Dedifferentiated amniotic fluid mesenchymal stem cell (primary cell): Measurements from ENCODE around the gene MON2.
A peak's percentile ranks its signal among the peaks of the same experiment; 100 is the strongest.

Source experiments
- DNase-seq: peaks from one replicate; pipeline ENCODE4 v3.0.0-alpha.2; 2016; ENCODE audit errors: extremely low spot score

Gene MON2

GRCh38 chr12:62613081-62613480, 146.5 kb downstream of the MON2 start:
- no peak for DNase-seq

GRCh38 chr12:62618319-62618718, 151.7 kb downstream of the MON2 start:
- DNase-seq: no peak

DNA sequence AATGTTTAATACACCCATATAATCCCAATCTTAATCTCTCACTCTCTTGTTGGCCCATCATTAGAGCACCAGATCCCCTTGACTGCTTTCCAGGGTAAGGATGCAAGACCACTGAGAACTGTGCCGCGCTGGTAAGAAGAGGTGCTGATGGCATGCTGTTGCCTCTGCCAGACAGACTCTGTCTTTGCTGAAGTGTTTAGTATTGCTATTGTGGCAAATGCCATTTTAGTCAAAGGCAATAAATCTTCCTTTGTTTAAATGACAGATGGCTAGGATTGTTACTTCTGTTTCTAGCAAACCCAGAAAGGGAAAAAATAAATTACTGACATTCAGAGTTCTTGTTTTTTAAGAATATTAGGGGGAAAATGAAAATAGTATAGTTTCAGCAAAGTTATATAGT, 152.3 kb downstream of the MON2 start:
- DNase-seq: no peak

- no peak for DNase-seq
Measured at GRCh38 chr12:62621101-62621638, 154.5 kb downstream of the MON2 start.

DNA sequence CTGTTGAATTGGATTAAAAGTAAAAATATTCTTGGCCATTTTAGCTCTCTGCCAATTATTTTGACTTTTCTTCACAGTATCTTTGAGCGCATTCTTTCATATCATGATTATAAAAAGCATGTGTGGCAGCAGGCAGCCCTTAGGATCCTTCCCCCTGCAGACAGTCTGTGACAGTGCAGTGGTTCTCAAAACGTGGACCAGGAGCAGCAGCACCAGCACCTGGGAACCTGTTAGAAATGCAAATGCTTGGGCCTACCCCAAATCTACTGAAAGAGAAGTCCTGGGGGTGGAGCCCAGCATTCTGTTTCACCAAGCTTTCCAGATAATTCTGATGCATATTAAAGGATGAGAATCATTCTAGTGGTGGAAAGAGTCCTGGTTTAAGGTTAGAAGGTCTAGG, 155.6 kb downstream of the MON2 start:
- no peak for DNase-seq

DNA sequence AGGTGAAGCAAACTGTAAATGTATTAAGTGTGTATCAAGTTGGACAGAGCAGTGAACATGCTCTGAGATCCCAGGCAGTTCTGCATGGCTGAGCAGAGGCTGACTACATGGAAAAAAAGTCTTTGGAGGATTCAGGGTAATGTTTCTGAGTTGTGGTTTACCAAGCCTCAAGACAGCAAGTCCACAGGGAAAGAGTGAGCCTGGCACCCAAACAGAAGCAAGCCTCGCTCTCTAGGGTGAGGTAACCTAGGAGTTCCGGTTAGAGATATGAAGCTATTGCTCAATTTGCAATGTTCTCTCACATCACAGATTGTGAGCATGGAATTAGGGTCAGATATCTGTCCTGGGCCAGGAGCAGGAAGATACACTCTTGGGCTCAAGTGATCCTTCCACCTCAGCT, 158.6 kb downstream of the MON2 start:
- peak; percentile 31 for DNase-seq

DNA sequence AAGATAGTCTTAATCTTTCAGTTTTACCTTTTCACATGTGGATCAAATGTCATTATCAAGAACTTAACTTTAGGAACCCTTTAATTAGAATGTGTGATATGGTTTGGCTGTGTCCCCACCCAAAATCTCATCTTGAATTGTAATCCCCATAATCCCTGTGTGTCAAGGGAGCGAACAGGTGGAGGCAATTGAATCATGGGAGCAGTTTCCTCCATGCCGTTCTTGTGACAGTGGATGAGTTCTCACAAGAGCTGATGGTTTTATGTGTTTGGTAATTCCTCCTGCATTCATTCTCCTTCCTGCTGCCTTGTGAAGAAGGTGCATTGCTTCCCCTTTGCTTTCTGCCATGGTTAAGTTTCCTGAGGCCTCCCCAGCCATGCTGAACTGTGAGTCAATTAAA, 160.6 kb downstream of the MON2 start:
- DNase-seq: no peak

DNA sequence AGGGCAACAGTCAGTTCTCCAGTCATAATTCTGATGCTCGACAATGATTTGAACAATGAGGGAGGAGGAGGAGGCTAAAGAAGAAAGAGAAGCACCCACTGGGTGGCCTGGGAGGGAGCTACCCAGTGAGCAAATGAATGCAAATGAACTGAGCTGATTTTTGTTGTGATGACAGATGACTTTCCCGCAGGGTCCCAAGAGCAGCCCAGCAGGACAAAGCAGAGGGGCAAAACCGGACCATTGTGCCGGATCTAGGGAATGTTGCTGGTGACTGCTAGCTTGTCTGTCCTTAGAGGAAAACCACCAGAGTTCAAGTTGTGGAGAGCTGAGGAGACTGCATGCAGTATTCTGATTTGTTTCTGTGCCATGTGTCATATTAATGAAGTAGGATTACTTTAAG, 162.8 kb downstream of the MON2 start:
- no peak for DNase-seq

GRCh38 chr12:62629971-62630739, 163.5 kb downstream of the MON2 start:
- DNase-seq: no peak

DNA sequence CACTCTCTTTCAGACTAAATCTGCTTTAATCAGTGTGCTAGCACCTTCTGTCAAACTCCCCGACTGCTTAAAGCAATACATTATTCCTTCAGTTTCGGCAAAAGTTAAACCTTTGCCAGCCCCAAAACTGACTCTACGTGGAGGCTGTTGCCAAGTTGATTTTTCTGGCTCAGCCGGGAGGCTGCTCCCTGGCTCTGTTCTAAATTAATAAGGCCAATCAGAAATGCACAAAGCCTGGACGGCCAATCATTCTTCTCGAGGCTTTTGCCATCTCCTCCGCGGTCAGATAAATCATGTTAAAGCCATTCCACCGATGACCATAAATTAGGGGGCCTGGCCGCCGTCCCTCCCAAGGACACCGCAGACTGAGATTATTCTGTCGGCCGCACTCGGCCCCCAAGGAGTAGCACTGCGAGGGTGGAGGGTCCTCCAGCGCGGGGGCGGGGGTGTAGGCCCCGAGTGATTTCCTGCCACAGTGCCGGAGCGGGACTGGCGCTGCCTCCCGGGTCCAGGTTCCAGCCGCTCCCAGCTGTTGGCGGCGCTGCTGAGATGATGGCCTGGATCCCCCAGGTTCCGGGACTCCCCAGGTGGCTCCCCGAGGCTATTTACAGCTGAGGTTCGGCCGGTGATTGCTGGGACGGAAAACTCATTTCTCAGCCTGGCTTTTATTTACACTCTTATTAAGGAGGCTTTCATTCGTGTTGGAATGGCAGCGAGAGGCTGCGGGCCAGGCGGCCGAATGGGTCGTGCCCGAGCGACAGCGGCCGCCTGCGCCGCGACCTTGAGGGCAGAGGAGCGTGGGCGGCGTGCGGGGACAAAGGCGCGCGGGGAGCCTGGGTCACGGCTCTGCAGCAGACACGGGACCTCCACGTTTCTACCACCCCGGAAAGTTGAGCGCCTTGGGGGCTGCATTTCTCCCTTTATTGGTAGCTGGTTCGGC, 165.1 kb downstream of the MON2 start:
- DNase-seq: peak; percentile 84

DNA sequence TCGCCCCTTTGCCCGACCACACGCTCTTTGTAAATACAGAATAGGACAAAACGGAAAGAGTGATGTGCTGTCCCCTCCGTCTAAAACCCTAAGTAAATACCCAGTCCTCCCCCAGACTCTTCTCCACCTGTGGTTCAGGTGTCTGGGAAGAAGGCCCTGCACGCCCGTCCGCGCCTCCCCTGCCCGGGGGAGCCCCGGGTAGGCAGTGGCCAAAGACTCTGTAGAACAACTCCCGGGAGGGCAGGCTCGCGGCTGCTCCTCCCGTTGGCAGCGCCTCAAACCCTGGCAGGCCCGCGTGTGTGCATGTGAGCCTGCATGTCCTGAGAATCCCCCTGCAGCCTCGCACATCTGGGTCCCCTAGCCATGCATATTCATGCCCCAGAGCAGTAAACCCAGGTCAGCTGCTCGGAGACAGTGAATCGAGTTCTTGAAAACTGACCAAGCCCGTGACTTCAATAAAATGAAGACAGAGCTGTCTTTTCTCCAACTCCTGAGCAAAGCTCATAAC, 165.8 kb downstream of the MON2 start:
- no peak for DNase-seq

DNA sequence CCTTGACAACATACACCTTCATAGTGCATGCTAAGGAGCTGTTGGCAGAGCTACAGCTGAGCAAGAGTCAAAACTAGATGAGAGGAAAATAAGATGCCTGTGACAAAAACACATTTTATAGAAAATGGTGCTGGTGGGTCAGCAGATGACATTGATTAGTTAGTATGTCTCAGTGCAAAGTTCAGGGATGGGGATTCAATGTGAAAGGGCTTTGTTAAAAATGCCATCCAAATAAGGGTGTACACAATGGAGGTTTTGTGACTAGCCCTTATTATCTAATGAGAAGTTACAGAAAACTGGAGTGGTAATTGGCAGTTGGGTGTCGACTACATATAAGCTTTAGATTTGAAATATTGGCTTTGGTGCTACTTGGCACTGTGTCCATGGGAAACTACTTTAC, 169.0 kb downstream of the MON2 start:
- no peak for DNase-seq

GRCh38 chr12:62637679-62638078, 171.1 kb downstream of the MON2 start:
- DNase-seq: no peak

- DNase-seq: no peak
Measured at GRCh38 chr12:62640910-62641448, 174.4 kb downstream of the MON2 start.

GRCh38 chr12:62642486-62642885, 175.9 kb downstream of the MON2 start:
- no peak for DNase-seq

- no peak for DNase-seq
Measured at GRCh38 chr12:62643486-62643885, 176.9 kb downstream of the MON2 start.

GRCh38 chr12:62646566-62646965, 179.9 kb downstream of the MON2 start:
- DNase-seq: no peak

DNA sequence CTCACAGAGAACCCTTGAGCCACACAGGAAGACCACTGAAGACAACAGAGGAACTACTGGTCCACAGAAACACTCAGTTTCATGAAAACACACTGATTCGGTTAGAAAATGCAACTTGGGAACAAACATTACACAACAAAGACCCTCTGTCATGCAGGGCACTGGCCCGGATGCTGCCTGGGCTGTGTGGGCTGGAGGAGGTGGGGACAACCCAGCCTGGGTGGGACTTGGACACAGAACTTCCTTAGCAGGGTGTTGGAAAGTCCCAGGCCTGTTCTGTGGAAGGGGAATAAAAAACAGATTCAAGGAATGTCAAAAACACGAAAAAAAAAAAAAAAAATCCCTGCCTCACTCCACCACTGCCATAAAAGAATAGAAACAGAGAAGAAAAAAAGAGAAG, 181.0 kb downstream of the MON2 start:
- no peak for DNase-seq

GRCh38 chr12:62649412-62650138, 182.9 kb downstream of the MON2 start:
- DNase-seq: no peak
